CD4-positive, alpha-beta T cell (primary cell): ENCODE data around the gene TEX29. TPM values are rescaled to one million over a fixed set of nuclear protein-coding genes. Genes with fewer than 3 reads are reported as not detected.

Experiments
- ATAC-seq: fragments of 200-7000 bp; cut with Tn5 transposase; one replicate; pipeline ENCODE4 v1.10.0; 2022; ENCODE audit warnings: mild to moderate bottlenecking; ENCODE audit not compliant: poor library complexity
- CTCF ChIA-PET: fragments of 350-600 bp; sonication (Branson Sonifier 250); formaldehyde crosslinking; loops from one replicate; lab custom pipeline; 2021; ENCODE audit warnings: antibody characterized with exemption, inconsistent platforms; lab: Charles Lee
- POLR2A ChIA-PET: fragments of 350-600 bp; sonication (Branson Sonifier 250); formaldehyde crosslinking; loops from one replicate; lab custom pipeline; 2021; ENCODE audit warnings: antibody characterized with exemption, inconsistent platforms; lab: Charles Lee
- DNase-seq, 14 experiments: peaks; one replicate each; pipeline ENCODE4 v3.0.0-alpha.2; 2013 to 2020; ENCODE audit warnings: mixed read lengths in 2 of 14
- H3K27ac ChIP-seq, 2 donors: one replicate each; pipeline versions ENCODE4 v1.5.1 to v1.7.0; 2013; ENCODE audit warnings: low read length in 2 of 2, low read depth in 1 of 2, mild to moderate bottlenecking in 1 of 2
- H3K27me3 ChIP-seq, 2 experiments: 1 replicate in 1 of 2; 2 replicates in 1 of 2; pipeline versions ENCODE4 v1.6.1 to v1.7.0; 2013; ENCODE audit warnings: low read length in 2 of 2, control low read depth in 1 of 2, mild to moderate bottlenecking in 1 of 2, moderate library complexity in 1 of 2; ENCODE audit not compliant: insufficient read depth in 2 of 2, control insufficient read depth in 1 of 2
- H3K36me3 ChIP-seq: one replicate; pipeline ENCODE4 v1.6.1; 2013; ENCODE audit warnings: low read length, control low read depth; ENCODE audit not compliant: insufficient read depth
- H3K4me1 ChIP-seq: one replicate; pipeline ENCODE4 v1.6.1; 2013; ENCODE audit warnings: low read length, control low read depth; ENCODE audit not compliant: insufficient read depth
- H3K4me3 ChIP-seq: one replicate; pipeline ENCODE4 v1.5.1; 2013; ENCODE audit warnings: mild to moderate bottlenecking, low read length, moderate library complexity
- H3K9me3 ChIP-seq, 2 experiments: 1 replicate in 1 of 2; 2 replicates in 1 of 2; pipeline versions ENCODE4 v1.6.1 to v1.7.0; 2013; ENCODE audit warnings: low read length in 2 of 2, mild to moderate bottlenecking in 2 of 2, control low read depth in 1 of 2, moderate library complexity in 1 of 2; ENCODE audit not compliant: control insufficient read depth in 1 of 2, insufficient read depth in 1 of 2
- H3K27ac Mint-ChIP-seq: one replicate; pipeline ENCODE4 v1.8.0; 2020; ENCODE audit warnings: mixed read lengths
- H3K27me3 Mint-ChIP-seq: one replicate; pipeline ENCODE4 v1.8.0; 2021; ENCODE audit warnings: mixed read lengths
- H3K36me3 Mint-ChIP-seq: one replicate; pipeline ENCODE4 v1.8.0; 2021; ENCODE audit warnings: low read depth, mixed read lengths
- H3K4me1 Mint-ChIP-seq: one replicate; pipeline ENCODE4 v1.8.0; 2021; ENCODE audit warnings: low read depth, mixed read lengths
- H3K4me3 Mint-ChIP-seq: one replicate; pipeline ENCODE4 v1.8.0; 2020; ENCODE audit warnings: mild to moderate bottlenecking, mixed read lengths
- H3K9me3 Mint-ChIP-seq: one replicate; pipeline ENCODE4 v1.8.0; 2020; ENCODE audit warnings: mixed read lengths
- intact Hi-C, 2 experiments: fragments of 100-400 bp; cut with DNase I in 1 of 2; cut with micrococcal nuclease in 1 of 2; formaldehyde crosslinking; loops; one replicate each; pipeline versions ENCODE4 v1.15.1 to v1.9.0; 2023 to 2025; cut with DNase I, micrococcal nuclease
- total RNA-seq, 174 experiments: library from RNA in 2 of 174; stranded (reverse) in 2 of 174; gene quantifications; one replicate each; pipeline ENCODE4 v1.2.3 and lab custom pipeline; 2021 to 2026
- TF ChIP-seq, protein P1 (sequence below): fragments of 200-600 bp; IDR thresholded peaks from one replicate; pipeline ENCODE4 v1.8.0; 2022; ENCODE audit warnings: antibody characterized with exemption, mild to moderate bottlenecking

Gene TEX29
- total RNA-seq, 2 experiments from 2014 or later = 0.52 to 1.0 TPM

DNA sequence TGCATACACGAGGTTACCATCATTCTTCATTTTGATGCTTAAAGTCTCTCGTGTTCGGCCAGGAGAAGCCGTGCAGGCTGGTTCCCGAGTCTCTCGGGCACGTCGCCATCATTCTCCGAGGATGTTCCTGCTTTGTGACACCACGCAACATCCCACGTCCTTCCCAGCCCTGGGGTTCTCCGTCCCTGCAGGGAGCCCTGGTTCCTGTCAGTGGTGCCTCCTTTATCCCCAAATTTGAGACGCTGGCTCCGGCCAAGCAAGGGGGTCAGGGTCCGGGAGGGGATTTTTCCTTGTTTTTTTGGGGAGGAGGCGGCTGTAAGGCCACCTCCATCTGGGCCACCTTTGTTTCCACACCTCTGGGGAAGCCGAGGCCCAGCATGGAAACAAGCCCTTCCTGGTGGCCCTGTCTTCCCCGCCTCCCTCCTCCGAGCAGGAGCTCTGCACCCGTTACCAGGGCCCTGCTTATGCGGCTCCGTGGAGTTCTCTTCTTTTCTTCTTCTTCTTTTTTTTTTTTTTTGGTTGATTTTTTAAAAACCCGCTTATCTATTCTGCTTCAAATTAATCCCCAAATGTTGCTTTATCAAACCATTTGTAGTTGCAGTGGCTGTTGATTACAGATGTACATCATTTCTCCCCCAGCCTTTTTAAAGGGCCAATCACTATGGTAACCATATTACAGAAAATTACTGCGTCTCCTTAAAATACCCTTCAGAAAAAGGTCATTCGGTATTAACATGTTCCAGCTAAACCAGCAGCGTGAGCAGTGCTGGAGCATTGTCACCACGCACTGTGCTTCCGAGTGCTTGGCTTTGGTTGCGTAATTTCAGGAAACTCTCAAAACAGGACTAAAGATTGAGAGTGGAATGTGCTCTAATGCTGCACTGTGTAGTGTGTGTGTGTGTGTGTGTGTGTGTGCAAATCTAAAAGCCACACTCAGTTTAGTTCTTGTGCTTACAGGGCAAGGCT, 50.4 kb downstream of the TEX29 start:
- Histone ChIP-seq H3K4me3 (no peak overlapping the region), H3K27ac (no peak overlapping the region), H3K4me1 (no peaks in the 10 kb centered on the region), H3K27me3 (no peaks in the 10 kb centered on the region), H3K9me3 (no peaks in the 10 kb centered on the region), H3K36me3 (no peaks in the 10 kb centered on the region)
- TF ChIP-seq, protein P1, sequence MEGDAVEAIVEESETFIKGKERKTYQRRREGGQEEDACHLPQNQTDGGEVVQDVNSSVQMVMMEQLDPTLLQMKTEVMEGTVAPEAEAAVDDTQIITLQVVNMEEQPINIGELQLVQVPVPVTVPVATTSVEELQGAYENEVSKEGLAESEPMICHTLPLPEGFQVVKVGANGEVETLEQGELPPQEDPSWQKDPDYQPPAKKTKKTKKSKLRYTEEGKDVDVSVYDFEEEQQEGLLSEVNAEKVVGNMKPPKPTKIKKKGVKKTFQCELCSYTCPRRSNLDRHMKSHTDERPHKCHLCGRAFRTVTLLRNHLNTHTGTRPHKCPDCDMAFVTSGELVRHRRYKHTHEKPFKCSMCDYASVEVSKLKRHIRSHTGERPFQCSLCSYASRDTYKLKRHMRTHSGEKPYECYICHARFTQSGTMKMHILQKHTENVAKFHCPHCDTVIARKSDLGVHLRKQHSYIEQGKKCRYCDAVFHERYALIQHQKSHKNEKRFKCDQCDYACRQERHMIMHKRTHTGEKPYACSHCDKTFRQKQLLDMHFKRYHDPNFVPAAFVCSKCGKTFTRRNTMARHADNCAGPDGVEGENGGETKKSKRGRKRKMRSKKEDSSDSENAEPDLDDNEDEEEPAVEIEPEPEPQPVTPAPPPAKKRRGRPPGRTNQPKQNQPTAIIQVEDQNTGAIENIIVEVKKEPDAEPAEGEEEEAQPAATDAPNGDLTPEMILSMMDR = no peak
- H3K27ac Mint-ChIP-seq = no peak overlapping the region
- no peak for ATAC-seq
- POLR2A ChIA-PET = no interaction called here
- H3K36me3 Mint-ChIP-seq = no peaks in the 10 kb centered on the region
- intact Hi-C loops = no loop called here
- no peak for DNase-seq
- no peaks in the 10 kb centered on the region for H3K9me3 Mint-ChIP-seq
- no peaks in the 10 kb centered on the region for H3K27me3 Mint-ChIP-seq
- no peak overlapping the region for H3K4me3 Mint-ChIP-seq
- CTCF ChIA-PET = no interaction called here
- H3K4me1 Mint-ChIP-seq = no peaks in the 10 kb centered on the region

DNA sequence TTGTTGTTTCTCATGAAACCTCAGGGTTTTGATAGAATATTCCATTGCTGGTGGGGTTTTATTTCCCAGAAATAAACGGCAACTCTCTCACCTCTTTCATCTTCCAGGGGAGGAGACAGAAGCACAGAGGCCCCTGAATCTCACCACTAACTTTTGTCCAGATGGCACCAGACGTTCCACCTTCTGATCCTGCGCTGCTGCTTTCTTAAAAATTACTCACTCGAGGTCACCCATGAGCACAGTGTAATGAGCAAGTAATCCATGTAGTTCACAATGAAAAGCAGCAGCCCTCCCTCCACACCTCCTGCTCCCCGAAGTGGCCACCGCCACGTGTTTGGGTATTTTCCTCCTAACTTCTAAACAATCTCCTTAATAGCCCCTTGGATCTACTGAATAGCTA, 51.3 kb downstream of the TEX29 start:
- ATAC-seq (no peak), DNase-seq (no peak)
- TF ChIP-seq, protein P1 = no peak
- POLR2A ChIA-PET = no interaction called here
- Mint-ChIP-seq H3K27me3 (no peaks in the 10 kb centered on the region), H3K36me3 (no peaks in the 10 kb centered on the region), H3K4me1 (no peaks in the 10 kb centered on the region), H3K9me3 (no peaks in the 10 kb centered on the region), H3K4me3 (no peak overlapping the region), H3K27ac (no peak overlapping the region)
- Histone ChIP-seq H3K4me3 (no peak overlapping the region), H3K27ac (no peak overlapping the region), H3K9me3 (no peaks in the 10 kb centered on the region), H3K27me3 (no peaks in the 10 kb centered on the region), H3K4me1 (no peaks in the 10 kb centered on the region), H3K36me3 (no peaks in the 10 kb centered on the region)
- CTCF ChIA-PET = no interaction called here
- intact Hi-C loops = no loop called here

DNA sequence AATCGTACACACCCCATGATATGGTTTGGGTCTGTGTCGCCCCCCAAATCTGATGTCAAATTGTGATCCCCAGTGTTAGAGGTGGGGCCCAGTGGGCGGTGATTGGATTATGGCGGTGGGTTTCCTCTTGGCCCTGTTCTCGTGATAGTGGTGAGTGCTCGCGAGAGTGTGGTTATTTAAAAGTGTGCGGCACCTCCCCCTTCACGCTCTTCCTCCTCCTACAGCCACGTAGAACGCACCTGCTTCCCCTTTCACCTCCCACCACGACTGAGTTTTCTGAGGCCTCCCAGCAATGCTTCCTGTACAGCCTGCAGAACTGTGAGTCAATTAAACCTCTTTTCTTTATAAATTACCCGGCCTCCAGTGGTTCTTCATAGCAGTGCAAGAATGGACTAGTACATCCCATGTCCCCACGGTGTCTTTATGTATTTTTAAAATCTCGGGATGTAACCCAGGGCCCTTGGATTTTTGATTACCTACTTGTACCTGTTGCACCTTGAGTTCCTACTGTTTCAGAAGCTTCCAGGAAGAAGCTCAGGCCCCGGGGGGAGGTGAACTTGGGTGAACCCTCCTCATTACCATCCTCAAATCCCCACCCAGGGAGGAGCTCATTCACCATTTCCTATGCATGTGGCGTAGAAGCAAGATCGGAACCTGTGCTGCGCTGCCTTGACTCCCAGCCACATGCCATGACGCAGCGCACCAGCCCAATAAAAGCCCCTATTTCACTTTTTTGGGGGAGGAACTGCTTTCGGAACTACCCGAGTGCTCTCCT, 52.4 kb downstream of the TEX29 start:
- ATAC-seq = no peak
- Mint-ChIP-seq H3K4me3 (no peak overlapping the region), H3K27me3 (no peaks in the 10 kb centered on the region), H3K27ac (no peak overlapping the region), H3K36me3 (no peaks in the 10 kb centered on the region), H3K4me1 (no peaks in the 10 kb centered on the region), H3K9me3 (no peaks in the 10 kb centered on the region)
- Histone ChIP-seq H3K27ac (no peak overlapping the region), H3K36me3 (no peaks in the 10 kb centered on the region), H3K4me1 (no peaks in the 10 kb centered on the region), H3K4me3 (no peak overlapping the region), H3K9me3 (no peaks in the 10 kb centered on the region), H3K27me3 (no peaks in the 10 kb centered on the region)
- DNase-seq = no peak
- CTCF ChIA-PET = no interaction called here
- intact Hi-C loops = no loop called here
- TF ChIP-seq, protein P1 = no peak
- POLR2A ChIA-PET = no interaction called here
